Fibroblast of mammary gland (primary cell): ENCODE results near the gene CLK2.
"Not testable (repeated sequence)": the region's sequence is repeated elsewhere in the genome, so short reads cannot be mapped to it uniquely, and the experiment has no call there.

Experiments used
- DNase-seq: peaks from one replicate; pipeline ENCODE4 v3.0.0-alpha.2; 2010; ENCODE audit warnings: low read depth
- H3K4me3 ChIP-seq: 2 replicates; pipeline ENCODE4 v1.5.1; 2011; ENCODE audit warnings: low read depth, mild to moderate bottlenecking, low read length, moderate library complexity; ENCODE audit not compliant: control insufficient read depth
- TF ChIP-seq, protein P1 (sequence below): conservative IDR thresholded peaks from 2 replicates; pipeline ENCODE4 v1.5.1; 2011; ENCODE audit warnings: low read depth, low read length, inconsistent platforms; ENCODE audit not compliant: control insufficient read depth, insufficient read depth

Gene CLK2

DNA sequence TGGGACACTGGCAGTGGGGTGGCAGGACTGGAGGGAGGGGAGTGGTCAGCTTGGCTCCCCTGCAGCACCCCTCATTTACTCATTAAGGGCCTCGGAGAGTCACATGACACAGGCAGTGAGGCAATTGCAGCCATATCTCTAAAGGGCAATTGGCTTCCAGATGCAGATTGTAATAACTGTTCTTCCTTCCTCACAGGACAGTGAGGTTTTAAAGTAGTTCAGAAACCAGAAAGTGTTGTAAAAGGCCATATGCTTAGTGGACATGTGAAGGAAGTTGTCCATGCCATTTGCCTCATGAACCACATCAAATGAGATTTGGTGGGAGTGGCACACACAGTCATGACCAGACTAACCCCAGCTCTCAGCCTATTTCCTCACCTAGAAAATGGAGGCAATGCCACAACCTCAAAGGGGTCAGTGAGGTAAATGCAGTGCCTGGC lies 53.7 kb downstream of the CLK2 start:
- no peak for DNase-seq
- TF ChIP-seq, protein P1, sequence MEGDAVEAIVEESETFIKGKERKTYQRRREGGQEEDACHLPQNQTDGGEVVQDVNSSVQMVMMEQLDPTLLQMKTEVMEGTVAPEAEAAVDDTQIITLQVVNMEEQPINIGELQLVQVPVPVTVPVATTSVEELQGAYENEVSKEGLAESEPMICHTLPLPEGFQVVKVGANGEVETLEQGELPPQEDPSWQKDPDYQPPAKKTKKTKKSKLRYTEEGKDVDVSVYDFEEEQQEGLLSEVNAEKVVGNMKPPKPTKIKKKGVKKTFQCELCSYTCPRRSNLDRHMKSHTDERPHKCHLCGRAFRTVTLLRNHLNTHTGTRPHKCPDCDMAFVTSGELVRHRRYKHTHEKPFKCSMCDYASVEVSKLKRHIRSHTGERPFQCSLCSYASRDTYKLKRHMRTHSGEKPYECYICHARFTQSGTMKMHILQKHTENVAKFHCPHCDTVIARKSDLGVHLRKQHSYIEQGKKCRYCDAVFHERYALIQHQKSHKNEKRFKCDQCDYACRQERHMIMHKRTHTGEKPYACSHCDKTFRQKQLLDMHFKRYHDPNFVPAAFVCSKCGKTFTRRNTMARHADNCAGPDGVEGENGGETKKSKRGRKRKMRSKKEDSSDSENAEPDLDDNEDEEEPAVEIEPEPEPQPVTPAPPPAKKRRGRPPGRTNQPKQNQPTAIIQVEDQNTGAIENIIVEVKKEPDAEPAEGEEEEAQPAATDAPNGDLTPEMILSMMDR = no peak
- H3K4me3 ChIP-seq = no peak overlapping the region

DNA sequence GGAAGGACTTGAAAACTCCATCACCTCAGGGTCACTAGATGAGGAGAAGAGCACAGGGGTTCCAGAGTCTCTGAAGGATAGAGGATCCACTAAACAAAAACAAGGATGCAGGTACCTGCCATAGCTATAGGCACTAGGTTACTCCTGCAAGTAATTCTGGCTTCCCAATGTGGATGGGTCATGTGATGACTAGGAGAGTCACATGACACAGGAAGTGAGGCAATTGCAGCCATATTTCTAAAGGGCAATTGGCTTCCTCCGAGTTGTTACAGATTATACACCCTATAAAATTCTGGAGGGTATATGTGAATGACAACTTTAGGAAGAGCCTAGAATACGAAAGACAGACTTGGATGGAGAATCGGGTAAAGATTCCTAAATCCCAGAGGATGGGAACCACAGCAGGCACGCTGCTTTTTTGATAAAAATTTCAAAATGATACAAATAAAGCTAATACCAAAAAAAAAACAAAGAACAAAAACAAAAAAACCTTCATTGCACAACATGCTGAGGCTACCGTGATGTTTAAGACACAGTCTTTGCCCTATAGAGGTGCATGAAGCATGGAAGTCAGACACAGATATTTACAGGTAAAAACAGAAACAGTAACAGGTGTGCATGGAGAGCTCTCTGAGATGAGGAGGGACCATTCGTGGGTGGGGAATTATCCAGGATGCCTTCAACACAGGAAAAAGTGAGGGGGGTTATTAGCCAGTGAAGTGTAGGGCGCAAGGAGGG lies 54.3 kb downstream of the CLK2 start:
- H3K4me3 ChIP-seq = no peak overlapping the region
- TF ChIP-seq, protein P1 = no peak
- DNase-seq = peak; percentile 76

DNA sequence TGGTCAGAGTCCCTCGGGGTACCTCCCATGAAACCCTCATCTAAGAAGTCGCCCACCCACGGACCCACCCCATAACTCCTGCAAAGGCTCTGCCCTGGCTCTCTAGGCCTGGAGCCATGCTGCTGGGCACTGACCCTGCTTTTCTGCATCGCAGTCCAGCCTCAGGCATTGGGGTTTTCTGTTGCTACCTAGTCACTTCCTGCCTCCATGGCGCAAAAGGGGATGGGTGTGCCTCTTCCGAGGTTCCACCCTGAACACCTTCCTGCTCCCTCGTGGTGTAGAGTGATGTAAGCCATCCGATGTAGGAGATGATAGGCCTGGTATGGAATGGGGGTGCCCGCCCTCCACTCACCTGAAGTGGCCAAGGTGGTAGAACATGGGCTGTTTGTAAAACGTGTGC lies 58.6 kb downstream of the CLK2 start:
- not testable (repeated sequence) for H3K4me3 ChIP-seq, DNase-seq
